ENCODE results near the gene CD7.

CD7 gene

DNA sequence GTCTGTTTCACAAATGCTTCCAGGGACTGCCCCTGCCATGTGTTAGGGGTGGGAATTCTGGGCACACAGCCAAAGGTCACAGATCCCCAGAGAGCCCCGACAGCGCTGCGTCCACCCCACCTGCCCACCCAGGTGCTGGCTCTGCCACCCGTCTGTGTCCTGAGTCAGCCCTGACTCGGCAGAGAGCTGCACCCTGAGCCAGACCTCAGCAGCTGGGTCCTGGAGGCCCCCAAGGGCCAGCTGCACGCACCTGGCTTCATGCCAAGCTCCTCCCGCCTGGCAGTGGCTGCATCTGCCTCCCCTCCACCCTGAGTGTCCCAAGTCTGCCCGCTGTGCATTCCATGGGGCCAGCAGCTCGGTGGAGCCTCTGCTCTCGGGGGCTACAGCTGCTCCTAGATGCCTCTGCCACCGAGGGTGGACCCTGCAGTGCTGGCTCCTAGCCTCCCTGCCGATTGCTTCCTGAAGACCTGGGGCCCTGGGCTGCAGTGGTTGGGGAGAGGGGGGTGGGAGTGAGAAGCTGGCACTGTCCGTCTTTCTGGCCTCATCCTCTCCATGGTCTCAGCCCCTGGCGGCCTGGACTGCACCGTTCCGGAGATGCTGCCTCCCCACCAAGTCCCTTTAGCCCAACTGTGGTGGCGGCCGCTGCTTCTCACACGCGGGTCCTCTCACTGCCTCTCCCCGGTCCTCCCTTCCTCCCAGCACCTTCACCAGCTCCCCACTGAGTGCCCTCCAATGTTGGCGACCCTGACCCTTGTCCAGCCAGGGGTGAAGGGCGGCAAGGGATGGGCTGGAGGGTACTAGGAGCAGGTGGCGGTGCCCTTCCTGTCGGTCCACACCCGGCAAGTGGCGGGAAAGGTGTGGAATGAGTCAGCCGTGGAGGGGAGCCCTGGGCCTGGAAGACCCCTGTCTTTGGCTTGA is 13.2 kb upstream of the CD7 start (continued):
- TF ChIP-seq ZBTB20 (tag by site-specific recombination; IDR thresholded peaks at IDR 0.05) (0 out of 2 replicates have a peak, but pooled peaks have one; percentile 19), ZBTB44 (tag by site-specific recombination; IDR thresholded peaks at IDR 0.05) (peak; percentile 85), ZBTB17 (tag by site-specific recombination; IDR thresholded peaks at IDR 0.05) (peak; percentile 82), ZNF660 (tag by site-specific recombination; IDR thresholded peaks at IDR 0.05) (peak; percentile 89), ZNF623 (tag by site-specific recombination; IDR thresholded peaks at IDR 0.05) (no peak), ZIC2 (tag by site-specific recombination; IDR thresholded peaks at IDR 0.05) (peak; percentile 98), ZBTB7A (tag by site-specific recombination; IDR thresholded peaks at IDR 0.05; ENCODE audit: low read depth) (peak; percentile 80), ZNF112 (tag by site-specific recombination; IDR thresholded peaks at IDR 0.05) (no peak), ZNF624 (tag by site-specific recombination; IDR thresholded peaks at IDR 0.05) (peak; percentile 50; the same call in 1 of the 2 replicates), ZNF600 (tag by site-specific recombination; IDR thresholded peaks at IDR 0.05) (peak; percentile 88), ZNF394 (tag by site-specific recombination; IDR thresholded peaks at IDR 0.05; ENCODE audit: borderline replicate concordance) (peak; percentile 57; the same call in 1 of the 2 replicates), ZNF791 (tag by site-specific recombination; IDR thresholded peaks at IDR 0.05) (no peak), ZBTB48 (tag by site-specific recombination; IDR thresholded peaks at IDR 0.05) (peak; percentile 72; the same call in 1 of the 2 replicates), KLF1 (tag by site-specific recombination; IDR thresholded peaks at IDR 0.05) (peak; percentile 67), ZNF184 (tag by site-specific recombination; IDR thresholded peaks at IDR 0.05) (peak; percentile 66; the same call in 1 of the 2 replicates), ZEB2 (tag by site-specific recombination; IDR thresholded peaks at IDR 0.05) (peak; percentile 88), ZNF24 (tag by site-specific recombination; IDR thresholded peaks at IDR 0.05) (no peak), SP7 (tag by site-specific recombination; IDR thresholded peaks at IDR 0.05) (peak; percentile 75; the same call in 1 of the 2 replicates), OSR2 (tag by site-specific recombination; IDR thresholded peaks at IDR 0.05) (peak; percentile 65), SP3 (tag by site-specific recombination; IDR thresholded peaks at IDR 0.05) (no peak), WT1 (tag by site-specific recombination; IDR thresholded peaks at IDR 0.05) (peak; percentile 70), BCL11A (tag by site-specific recombination; IDR thresholded peaks at IDR 0.05; ENCODE audit: low read depth) (peak; percentile 48; the same call in 1 of the 2 replicates), SALL2 (tag by site-specific recombination; IDR thresholded peaks at IDR 0.05; ENCODE audit: borderline replicate concordance) (no peak), KLF7 (tag by site-specific recombination; IDR thresholded peaks at IDR 0.05; ENCODE audit: borderline replicate concordance) (peak; percentile 71; the same call in 1 of the 2 replicates), ZBTB10 (tag by site-specific recombination; IDR thresholded peaks at IDR 0.05) (peak; percentile 87), ZNF335 (tag by site-specific recombination; conservative IDR thresholded peaks at IDR 0.05) (peak; percentile 69), ZSCAN30 (tag by site-specific recombination; IDR thresholded peaks at IDR 0.05) (peak; percentile 91), ZNF140 (tag by site-specific recombination; IDR thresholded peaks at IDR 0.05) (no peak)
- TF ChIP-seq, protein P1, sequence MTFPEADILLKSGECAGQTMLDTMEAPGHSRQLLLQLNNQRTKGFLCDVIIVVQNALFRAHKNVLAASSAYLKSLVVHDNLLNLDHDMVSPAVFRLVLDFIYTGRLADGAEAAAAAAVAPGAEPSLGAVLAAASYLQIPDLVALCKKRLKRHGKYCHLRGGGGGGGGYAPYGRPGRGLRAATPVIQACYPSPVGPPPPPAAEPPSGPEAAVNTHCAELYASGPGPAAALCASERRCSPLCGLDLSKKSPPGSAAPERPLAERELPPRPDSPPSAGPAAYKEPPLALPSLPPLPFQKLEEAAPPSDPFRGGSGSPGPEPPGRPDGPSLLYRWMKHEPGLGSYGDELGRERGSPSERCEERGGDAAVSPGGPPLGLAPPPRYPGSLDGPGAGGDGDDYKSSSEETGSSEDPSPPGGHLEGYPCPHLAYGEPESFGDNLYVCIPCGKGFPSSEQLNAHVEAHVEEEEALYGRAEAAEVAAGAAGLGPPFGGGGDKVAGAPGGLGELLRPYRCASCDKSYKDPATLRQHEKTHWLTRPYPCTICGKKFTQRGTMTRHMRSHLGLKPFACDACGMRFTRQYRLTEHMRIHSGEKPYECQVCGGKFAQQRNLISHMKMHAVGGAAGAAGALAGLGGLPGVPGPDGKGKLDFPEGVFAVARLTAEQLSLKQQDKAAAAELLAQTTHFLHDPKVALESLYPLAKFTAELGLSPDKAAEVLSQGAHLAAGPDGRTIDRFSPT (tag by site-specific recombination; IDR thresholded peaks at IDR 0.05) = peak; percentile 48; the same call in 1 of the 2 replicates
- TF ChIP-seq, protein P2, sequence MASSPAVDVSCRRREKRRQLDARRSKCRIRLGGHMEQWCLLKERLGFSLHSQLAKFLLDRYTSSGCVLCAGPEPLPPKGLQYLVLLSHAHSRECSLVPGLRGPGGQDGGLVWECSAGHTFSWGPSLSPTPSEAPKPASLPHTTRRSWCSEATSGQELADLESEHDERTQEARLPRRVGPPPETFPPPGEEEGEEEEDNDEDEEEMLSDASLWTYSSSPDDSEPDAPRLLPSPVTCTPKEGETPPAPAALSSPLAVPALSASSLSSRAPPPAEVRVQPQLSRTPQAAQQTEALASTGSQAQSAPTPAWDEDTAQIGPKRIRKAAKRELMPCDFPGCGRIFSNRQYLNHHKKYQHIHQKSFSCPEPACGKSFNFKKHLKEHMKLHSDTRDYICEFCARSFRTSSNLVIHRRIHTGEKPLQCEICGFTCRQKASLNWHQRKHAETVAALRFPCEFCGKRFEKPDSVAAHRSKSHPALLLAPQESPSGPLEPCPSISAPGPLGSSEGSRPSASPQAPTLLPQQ (tag by site-specific recombination; IDR thresholded peaks at IDR 0.05) = peak; percentile 56; the same call in 1 of the 2 replicates
- TF ChIP-seq, protein P3, sequence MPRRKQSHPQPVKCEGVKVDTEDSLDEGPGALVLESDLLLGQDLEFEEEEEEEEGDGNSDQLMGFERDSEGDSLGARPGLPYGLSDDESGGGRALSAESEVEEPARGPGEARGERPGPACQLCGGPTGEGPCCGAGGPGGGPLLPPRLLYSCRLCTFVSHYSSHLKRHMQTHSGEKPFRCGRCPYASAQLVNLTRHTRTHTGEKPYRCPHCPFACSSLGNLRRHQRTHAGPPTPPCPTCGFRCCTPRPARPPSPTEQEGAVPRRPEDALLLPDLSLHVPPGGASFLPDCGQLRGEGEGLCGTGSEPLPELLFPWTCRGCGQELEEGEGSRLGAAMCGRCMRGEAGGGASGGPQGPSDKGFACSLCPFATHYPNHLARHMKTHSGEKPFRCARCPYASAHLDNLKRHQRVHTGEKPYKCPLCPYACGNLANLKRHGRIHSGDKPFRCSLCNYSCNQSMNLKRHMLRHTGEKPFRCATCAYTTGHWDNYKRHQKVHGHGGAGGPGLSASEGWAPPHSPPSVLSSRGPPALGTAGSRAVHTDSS (tag by site-specific recombination; IDR thresholded peaks at IDR 0.05) = no peak

Measured in HEK293 (cell line).